GM23338 (cell line): ENCODE data around the gene CFAP70.

Experiments used
- CTCF ChIP-seq, 2 experiments: fragments of 200-600 bp in 1 of 2; sonication (generic) in 1 of 2; conservative IDR thresholded peaks; 2 replicates each; pipeline versions ENCODE4 v1.5.1 to v1.6.1; 2016 to 2017; ENCODE audit warnings: antibody characterized with exemption in 2 of 2, low read depth in 2 of 2, mild to moderate bottlenecking in 2 of 2, moderate library complexity in 1 of 2
- EZH2 ChIP-seq: fragments of 200-600 bp; sonication (generic); IDR thresholded peaks from one replicate; pipeline ENCODE4 v1.8.0; 2017; ENCODE audit warnings: antibody characterized with exemption, mild to moderate bottlenecking, low read depth; ENCODE audit not compliant: unreplicated experiment
- POLR2AphosphoS5 ChIP-seq: IDR thresholded peaks from 2 replicates; pipeline ENCODE4 v1.6.1; 2016; ENCODE audit warnings: antibody characterized with exemption, low read depth

GRCh38 chr10:73310475-73310874, 48.2 kb downstream of the CFAP70 start:
- TF ChIP-seq CTCF (conservative IDR thresholded peaks at IDR 0.05; ENCODE audit: low read depth in 2 of 2) (no peak), EZH2 (no peak), POLR2AphosphoS5 (no peak)
